Prostate gland (tissue), 2 donors: ENCODE data around the gene CDC16. TPM values are rescaled to one million over a fixed set of nuclear protein-coding genes. Genes with fewer than 3 reads are reported as not detected.

ENCODE experiments used
- DNase-seq: peaks from one replicate; pipeline ENCODE4 v3.0.0-alpha.2; 2019; ENCODE audit warnings: low spot score
- H3K27ac ChIP-seq, 2 donors: fragments of 200-600 bp; sonication (generic); 2 replicates each; pipeline ENCODE4 v1.5.1; 2017 to 2019
- H3K27me3 ChIP-seq: fragments of 200-600 bp; sonication (generic); replicated peaks from 2 replicates; pipeline ENCODE4 v1.5.1; 2019; ENCODE audit not compliant: insufficient read depth
- H3K36me3 ChIP-seq, 2 donors: fragments of 200-600 bp; sonication (generic); 1 replicate in 1 of 2; 2 replicates in 1 of 2; pipeline versions ENCODE4 v1.5.1 to v1.8.1; 2017 to 2019
- H3K4me1 ChIP-seq: fragments of 200-600 bp; sonication (generic); replicated peaks from 2 replicates; pipeline ENCODE4 v1.5.1; 2019
- H3K4me3 ChIP-seq, 2 donors: fragments of 200-600 bp; sonication (generic); 2 replicates each; pipeline ENCODE4 v1.5.1; 2017 to 2019
- H3K9me3 ChIP-seq: fragments of 200-600 bp; sonication (generic); 2 replicates; pipeline ENCODE4 v1.5.1; 2017
- CTCF ChIP-seq, 4 experiments: fragments of 200-600 bp in 2 of 4; fragments of 450-650 bp in 2 of 4; sonication (generic) in 2 of 4; IDR thresholded peaks; 1 replicate in 3 of 4; 2 replicates in 1 of 4; pipeline ENCODE4 v1.5.1; 2016 to 2019; ENCODE audit warnings: antibody characterized with exemption in 4 of 4, mild to moderate bottlenecking in 2 of 4, moderate library complexity in 2 of 4
- POLR2A ChIP-seq: fragments of 450-650 bp; IDR thresholded peaks from one replicate; pipeline ENCODE4 v1.6.1; 2016; ENCODE audit warnings: antibody characterized with exemption, mild to moderate bottlenecking
- POLR2AphosphoS5 ChIP-seq: sonication (generic); formaldehyde crosslinking; IDR thresholded peaks from one replicate; pipeline ENCODE4 v1.6.1; 2017; ENCODE audit warnings: antibody characterized with exemption
- WGBS: methylation state at CpG from one replicate; pipeline ENCODE4 v1.1.5; 2018; 5-methylcytosine and 5-hydroxymethylcytosine counted together
- intact Hi-C: fragments of 100-400 bp; cut with DNase I; formaldehyde crosslinking; loops from one replicate; pipeline ENCODE4 v1.14.2; 2022
- total RNA-seq, 2 donors: library from RNA; depleted of rRNA; stranded (reverse); fragments of >200 nt; gene quantifications; one replicate each; pipeline ENCODE4 v1.1.0, GENCODE V29; 2016

The CDC16 gene
- total RNA-seq, 2 donors from 2014 or later = 37.7 to 75.0 TPM

DNA sequence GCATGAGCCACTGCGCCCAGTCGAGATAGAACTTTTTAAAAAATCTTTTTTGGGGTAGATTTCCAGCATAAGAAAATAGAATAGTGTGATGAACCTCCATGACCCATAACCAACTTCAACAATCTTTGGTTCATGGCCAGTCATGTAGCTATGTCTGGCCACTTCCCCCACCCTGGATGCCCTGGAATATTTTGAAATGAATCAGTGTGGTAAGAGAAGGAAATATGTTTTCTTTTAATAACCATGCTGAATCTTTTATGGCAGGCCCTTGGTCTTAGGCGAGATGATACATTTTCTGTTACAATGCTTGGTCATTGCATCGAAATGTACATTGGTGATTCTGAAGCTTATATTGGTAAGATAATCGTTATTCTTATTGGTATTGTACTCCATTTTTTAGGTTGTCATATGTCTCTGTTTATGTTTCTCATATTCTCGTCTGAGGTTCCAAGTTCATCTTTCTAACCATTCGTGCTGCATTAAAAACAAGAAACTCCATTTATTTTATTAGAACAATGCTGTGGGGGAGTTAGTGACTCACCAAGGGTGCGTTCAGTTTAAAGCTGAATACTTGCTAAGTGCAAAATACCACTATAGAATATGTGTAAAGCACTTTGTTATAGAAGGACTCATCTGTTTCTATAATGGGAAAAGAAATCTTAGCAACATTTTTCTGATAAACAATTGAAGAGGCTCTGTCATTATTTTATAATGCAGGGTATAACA lies 30.4 kb downstream of the CDC16 start:
- no peak overlapping the region for H3K4me3 ChIP-seq
- H3K27me3 ChIP-seq = no peaks in the 10 kb centered on the region
- H3K4me1 ChIP-seq = no peaks in the 10 kb centered on the region
- intact Hi-C loops = no loop called here
- DNase-seq = no peak
- no peaks in the 10 kb centered on the region for H3K9me3 ChIP-seq
- TF ChIP-seq POLR2A (no peak), CTCF (IDR thresholded peaks at IDR 0.05) (no peak), POLR2AphosphoS5 (no peak)
- H3K36me3 ChIP-seq = peaks cover 0 to 29% of the 10 kb centered on the region in 2 donors
- H3K27ac ChIP-seq = no peak overlapping the region
- 89% methylated on average over 8 of the region's 8 CpGs for WGBS

- no peaks in the 10 kb centered on the region for H3K9me3 ChIP-seq
- no peak for DNase-seq
- TF ChIP-seq POLR2A = no peak
- TF ChIP-seq CTCF (IDR thresholded peaks at IDR 0.05) = no peak
- TF ChIP-seq POLR2AphosphoS5 = no peak
- intact Hi-C loops = no loop called here
- 93% methylated on average over 5 of the region's 5 CpGs for WGBS
- H3K27me3 ChIP-seq = no peaks in the 10 kb centered on the region
- H3K36me3 ChIP-seq = peaks cover 0 to 29% of the 10 kb centered on the region in 2 donors
- no peaks in the 10 kb centered on the region for H3K4me1 ChIP-seq
- no peak overlapping the region for H3K27ac ChIP-seq
- H3K4me3 ChIP-seq = no peak overlapping the region
These were observed 31.5 kb downstream of the CDC16 start for GRCh38 chr13:114266241-114266640.

DNA sequence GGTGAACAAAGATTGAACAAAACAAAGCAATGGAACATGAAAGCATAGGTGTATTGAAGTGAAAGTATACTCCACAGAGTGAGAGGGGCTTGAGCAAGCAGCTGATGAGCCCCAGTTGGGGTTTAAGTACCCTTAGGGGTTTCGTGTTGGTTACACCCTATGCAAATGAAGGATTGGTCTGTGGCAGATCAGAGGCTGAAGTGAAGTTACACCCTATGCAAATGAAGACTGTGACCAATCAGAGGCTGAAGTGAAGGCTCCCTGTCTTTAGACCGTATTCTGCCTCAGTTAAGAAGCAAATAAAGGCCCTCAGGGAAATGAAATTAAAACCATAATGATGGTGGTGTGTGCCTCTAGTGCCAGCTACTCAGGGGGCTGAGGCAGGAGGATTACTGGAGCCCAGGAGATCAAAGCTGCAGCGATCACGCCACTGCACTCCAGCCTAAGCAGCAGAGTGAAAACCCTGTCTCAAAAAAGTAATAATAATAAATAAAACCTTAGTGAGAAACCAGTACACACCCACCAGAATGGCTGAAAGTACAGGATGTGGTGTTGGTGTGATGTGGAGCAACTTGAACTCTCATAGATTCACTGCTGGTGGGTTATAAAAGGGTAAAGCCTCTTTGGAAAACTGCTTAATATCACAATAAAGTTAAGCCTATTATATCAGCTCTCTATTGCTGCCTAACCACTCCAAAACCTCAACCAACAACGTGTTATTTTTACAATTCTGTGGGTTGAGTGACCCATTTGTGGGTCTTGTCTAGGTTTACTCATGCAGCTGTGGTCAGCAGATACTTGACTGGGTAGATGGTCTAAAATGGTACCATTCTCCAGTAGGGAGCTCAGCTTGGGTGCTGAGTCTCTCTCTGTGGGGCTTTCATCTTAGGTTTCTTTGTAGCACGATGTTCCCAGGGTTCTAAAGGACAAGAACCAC lies 33.9 kb downstream of the CDC16 start:
- H3K36me3 ChIP-seq = peaks cover 0 to 22% of the 10 kb centered on the region in 2 donors
- DNase-seq = no peak
- no peak overlapping the region for H3K27ac ChIP-seq

DNA sequence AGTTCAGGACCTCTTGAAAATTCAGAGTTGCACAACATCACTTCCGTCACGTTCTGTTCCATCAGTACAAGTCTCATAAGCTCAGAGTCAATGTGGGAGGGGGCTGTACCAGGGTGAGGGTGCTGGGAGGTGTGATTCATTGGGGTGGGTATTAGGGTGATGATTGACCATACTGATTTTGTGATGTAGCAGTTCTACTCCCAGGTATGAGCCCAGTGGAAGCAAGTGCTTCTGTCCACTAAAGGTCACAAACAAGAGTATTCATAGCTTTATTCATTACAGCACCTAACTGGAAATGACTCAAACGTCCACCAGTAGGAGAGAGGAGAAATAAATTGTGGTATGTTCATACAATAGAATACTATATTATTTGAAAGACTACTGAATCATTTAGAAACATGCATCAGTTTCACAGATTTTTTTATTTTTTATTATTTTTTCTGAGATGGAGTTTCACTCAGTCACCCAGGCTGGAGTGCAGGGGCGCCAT lies 34.6 kb downstream of the CDC16 start:
- WGBS = 95% methylated on average over 4 of the region's 4 CpGs
- H3K4me1 ChIP-seq = no peaks in the 10 kb centered on the region
- no peak for DNase-seq
- no peak overlapping the region for H3K4me3 ChIP-seq
- no peak overlapping the region for H3K27ac ChIP-seq
- peaks cover 0 to 15% of the 10 kb centered on the region in 2 donors for H3K36me3 ChIP-seq
- no peak for TF ChIP-seq POLR2AphosphoS5
- no peak for TF ChIP-seq CTCF (IDR thresholded peaks at IDR 0.05)
- TF ChIP-seq POLR2A = no peak
- intact Hi-C loops = no loop called here
- H3K27me3 ChIP-seq = no peaks in the 10 kb centered on the region
- H3K9me3 ChIP-seq = no peaks in the 10 kb centered on the region

More for the DNA sequence above, 33.9 kb downstream of the CDC16 start:
- H3K4me1 ChIP-seq = no peaks in the 10 kb centered on the region
- no peaks in the 10 kb centered on the region for H3K27me3 ChIP-seq
- TF ChIP-seq POLR2AphosphoS5 = no peak
- no peak for TF ChIP-seq CTCF (IDR thresholded peaks at IDR 0.05)
- H3K4me3 ChIP-seq = no peak overlapping the region
- no peaks in the 10 kb centered on the region for H3K9me3 ChIP-seq
- intact Hi-C loops = no loop called here
- WGBS = 92% methylated on average over 6 of the region's 6 CpGs
